ENCODE results near the gene NRXN2. TPM values are rescaled to one million over a fixed set of nuclear protein-coding genes. Genes with fewer than 3 reads are reported as not detected.

Gene NRXN2
- total RNA-seq, 4 donors from 2014 or later, result 1.6 to 4.2 (median 3.0) TPM

- no peak for DNase-seq
- TF ChIP-seq POLR2A (IDR thresholded peaks at IDR 0.05) (no peak), CTCF (IDR thresholded peaks at IDR 0.05) (peak in 3 of 6 experiments; percentile 34 to 41 (median 38))
- Histone ChIP-seq H3K27ac (no peak overlapping the region), H3K9me3 (no peaks in the 10 kb centered on the region), H3K36me3 (no peaks in the 10 kb centered on the region), H3K4me3 (no peak overlapping the region), H3K27me3 (no peaks in the 10 kb centered on the region), H3K4me1 (peaks cover 0 to 4% (median 0%) of the 10 kb centered on the region in 4 donors)
These were observed 73.7 kb downstream of the NRXN2 start for GRCh38 chr11:64649291-64649697.

GRCh38 chr11:64648551-64648950, 74.4 kb downstream of the NRXN2 start:
- H3K4me3 ChIP-seq, result no peak overlapping the region
- no peak for TF ChIP-seq CTCF (IDR thresholded peaks at IDR 0.05)
- TF ChIP-seq POLR2A (IDR thresholded peaks at IDR 0.05), result no peak
- H3K36me3 ChIP-seq, result no peaks in the 10 kb centered on the region
- no peaks in the 10 kb centered on the region for H3K9me3 ChIP-seq
- no peak overlapping the region for H3K27ac ChIP-seq
- H3K27me3 ChIP-seq, result no peaks in the 10 kb centered on the region
- DNase-seq, result no peak
- H3K4me1 ChIP-seq, result peaks cover 0 to 7% (median 2%) of the 10 kb centered on the region in 4 donors

GRCh38 chr11:64647019-64647779, 75.8 kb downstream of the NRXN2 start:
- TF ChIP-seq POLR2A (IDR thresholded peaks at IDR 0.05), result no peak
- TF ChIP-seq CTCF (IDR thresholded peaks at IDR 0.05), result no peak
- H3K4me3 ChIP-seq, result no peak overlapping the region
- peaks cover 0 to 15% (median 7%) of the 10 kb centered on the region in 4 donors for H3K4me1 ChIP-seq
- H3K36me3 ChIP-seq, result no peaks in the 10 kb centered on the region
- no peak overlapping the region for H3K27ac ChIP-seq
- H3K27me3 ChIP-seq, result peaks cover 0 to 11% of the 10 kb centered on the region in 2 donors
- no peak for DNase-seq
- H3K9me3 ChIP-seq, result no peaks in the 10 kb centered on the region

- H3K4me1 ChIP-seq, result peaks cover 0 to 15% (median 7%) of the 10 kb centered on the region in 4 donors
- H3K27me3 ChIP-seq, result peaks cover 0 to 18% of the 10 kb centered on the region in 2 donors
- no peaks in the 10 kb centered on the region for H3K36me3 ChIP-seq
- no peak overlapping the region for H3K27ac ChIP-seq
- DNase-seq, result no peak
- H3K4me3 ChIP-seq, result no peak overlapping the region
- TF ChIP-seq CTCF (IDR thresholded peaks at IDR 0.05), result no peak
- TF ChIP-seq POLR2A (IDR thresholded peaks at IDR 0.05), result no peak
- H3K9me3 ChIP-seq, result no peaks in the 10 kb centered on the region
These were observed 78.2 kb downstream of the NRXN2 start for GRCh38 chr11:64644647-64645275.

GRCh38 chr11:64643920-64644646, 78.9 kb downstream of the NRXN2 start:
- H3K4me1 ChIP-seq, result peaks cover 0 to 15% (median 7%) of the 10 kb centered on the region in 4 donors
- H3K9me3 ChIP-seq, result no peaks in the 10 kb centered on the region
- no peak for DNase-seq
- H3K36me3 ChIP-seq, result no peaks in the 10 kb centered on the region
- H3K27ac ChIP-seq, result no peak overlapping the region
- TF ChIP-seq CTCF (IDR thresholded peaks at IDR 0.05) (no peak), POLR2A (IDR thresholded peaks at IDR 0.05) (no peak)
- peak overlapping the region in 2 of 4 donors; percentile 32 to 41 for H3K4me3 ChIP-seq
- H3K27me3 ChIP-seq, result peaks cover 0 to 18% of the 10 kb centered on the region in 2 donors
